GM12801 (cell line): ENCODE results near the gene SMO.

ENCODE experiments used
- CTCF ChIP-seq: IDR thresholded peaks from one replicate; pipeline ENCODE4 v1.5.1; 2011; ENCODE audit warnings: control low read depth; ENCODE audit not compliant: insufficient read length; ENCODE audit errors: extremely low read depth

Gene SMO

GRCh38 chr7:129184981-129185670 lies 3.3 kb upstream of the SMO start:
- no peak for TF ChIP-seq CTCF

GRCh38 chr7:129186749-129187260 lies 1.6 kb upstream of the SMO start:
- TF ChIP-seq CTCF = no peak

- no peak for TF ChIP-seq CTCF
Measured at GRCh38 chr7:129187681-129188371, 607 bp upstream of the SMO start.

GRCh38 chr7:129188892-129189660 lies 643 bp downstream of the SMO start:
- TF ChIP-seq CTCF = no peak

GRCh38 chr7:129189661-129190310 lies 1.4 kb downstream of the SMO start:
- no peak for TF ChIP-seq CTCF

GRCh38 chr7:129191272-129191671 lies 2.8 kb downstream of the SMO start:
- no peak for TF ChIP-seq CTCF

- no peak for TF ChIP-seq CTCF
Measured at GRCh38 chr7:129193892-129194291, 5.5 kb downstream of the SMO start.
